Measurements from ENCODE around the gene PPP2R5C. TPM values are rescaled to one million over a fixed set of nuclear protein-coding genes. Genes with fewer than 3 reads are reported as not detected.

The PPP2R5C gene
- total RNA-seq, 3 donors from 2014 or later = 90.5 to 105 (median 102) TPM

DNA sequence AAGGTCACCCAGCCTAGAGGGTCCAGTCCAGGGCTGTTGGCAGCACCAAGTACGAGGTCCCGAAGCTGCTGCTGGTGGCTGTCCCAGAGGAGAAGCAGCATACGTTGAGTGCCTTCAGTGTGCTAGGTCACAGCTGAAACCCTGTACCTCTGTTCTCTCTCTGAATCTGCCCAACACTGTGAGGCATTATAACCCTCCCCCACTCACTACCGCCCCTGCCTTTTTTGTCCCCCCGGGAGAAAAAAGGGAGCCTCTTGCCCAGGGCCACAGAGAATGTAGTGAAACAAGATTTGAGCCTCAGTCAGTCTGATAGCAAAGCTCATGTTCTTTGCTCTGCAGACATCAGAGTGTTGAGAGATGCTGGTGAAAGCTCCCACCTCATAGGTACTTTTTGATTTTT is 53.4 kb downstream of the PPP2R5C start:
- Histone ChIP-seq H3K9me3 (no peaks in the 10 kb centered on the region), H3K4me3 (no peak overlapping the region), H3K4me1 (peaks cover 0 to 24% of the 10 kb centered on the region in 2 donors), H3K27me3 (no peaks in the 10 kb centered on the region), H3K36me3 (no peaks in the 10 kb centered on the region), H3K27ac (peak overlapping the region; percentile 29 to 99)
- intact Hi-C loops (cut with DNase I; ENCODE audit: low total_unique reads) = no loop called here
- no peak for TF ChIP-seq CTCF (IDR thresholded peaks at IDR 0.05)
- no peak for TF ChIP-seq POLR2AphosphoS5 (IDR thresholded peaks at IDR 0.05)
- no peak for TF ChIP-seq POLR2A (IDR thresholded peaks at IDR 0.05)
- DNase-seq (ENCODE audit: low spot score in 2 of 2) = no peak

DNA sequence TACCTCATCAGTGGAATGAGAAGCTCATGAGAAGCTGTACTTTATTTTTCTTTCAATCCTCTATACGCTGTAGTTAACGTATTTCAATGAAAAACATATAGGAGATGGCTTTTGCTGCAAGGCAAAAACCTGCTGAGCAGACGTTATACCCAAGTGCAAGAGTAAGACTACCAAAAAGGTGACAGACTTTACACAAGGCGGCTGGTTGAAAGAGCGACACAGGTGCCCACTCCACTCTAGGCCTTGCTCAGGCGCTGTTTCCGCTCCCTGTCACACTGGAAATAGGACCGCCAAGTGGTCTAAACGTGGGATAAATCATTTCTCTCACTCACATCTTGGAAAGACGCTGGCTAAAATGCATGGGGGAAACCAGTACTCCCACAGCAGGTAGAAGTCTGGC is 54.5 kb downstream of the PPP2R5C start:
- Histone ChIP-seq H3K4me3 (no peak overlapping the region), H3K27me3 (no peaks in the 10 kb centered on the region), H3K36me3 (no peaks in the 10 kb centered on the region), H3K27ac (no peak overlapping the region), H3K4me1 (peaks cover 0 to 22% of the 10 kb centered on the region in 2 donors), H3K9me3 (no peaks in the 10 kb centered on the region)
- no peak for DNase-seq (ENCODE audit: low spot score in 2 of 2)
- TF ChIP-seq CTCF (IDR thresholded peaks at IDR 0.05) = no peak
- no peak for TF ChIP-seq POLR2A (IDR thresholded peaks at IDR 0.05)
- TF ChIP-seq POLR2AphosphoS5 (IDR thresholded peaks at IDR 0.05) = no peak
- intact Hi-C loops (cut with DNase I; ENCODE audit: low total_unique reads) = no loop called here

GRCh38 chr14:101817501-101818001 is 56.0 kb downstream of the PPP2R5C start:
- TF ChIP-seq POLR2AphosphoS5 (IDR thresholded peaks at IDR 0.05) (no peak), POLR2A (IDR thresholded peaks at IDR 0.05) (no peak), CTCF (IDR thresholded peaks at IDR 0.05) (no peak)
- Histone ChIP-seq H3K36me3 (no peaks in the 10 kb centered on the region), H3K4me1 (peaks cover 0 to 11% of the 10 kb centered on the region in 2 donors), H3K4me3 (no peak overlapping the region), H3K27me3 (no peaks in the 10 kb centered on the region), H3K27ac (no peak overlapping the region), H3K9me3 (no peaks in the 10 kb centered on the region)
- intact Hi-C loops (cut with DNase I; ENCODE audit: low total_unique reads) = no loop called here
- no peak for DNase-seq (ENCODE audit: low spot score in 2 of 2)

DNA sequence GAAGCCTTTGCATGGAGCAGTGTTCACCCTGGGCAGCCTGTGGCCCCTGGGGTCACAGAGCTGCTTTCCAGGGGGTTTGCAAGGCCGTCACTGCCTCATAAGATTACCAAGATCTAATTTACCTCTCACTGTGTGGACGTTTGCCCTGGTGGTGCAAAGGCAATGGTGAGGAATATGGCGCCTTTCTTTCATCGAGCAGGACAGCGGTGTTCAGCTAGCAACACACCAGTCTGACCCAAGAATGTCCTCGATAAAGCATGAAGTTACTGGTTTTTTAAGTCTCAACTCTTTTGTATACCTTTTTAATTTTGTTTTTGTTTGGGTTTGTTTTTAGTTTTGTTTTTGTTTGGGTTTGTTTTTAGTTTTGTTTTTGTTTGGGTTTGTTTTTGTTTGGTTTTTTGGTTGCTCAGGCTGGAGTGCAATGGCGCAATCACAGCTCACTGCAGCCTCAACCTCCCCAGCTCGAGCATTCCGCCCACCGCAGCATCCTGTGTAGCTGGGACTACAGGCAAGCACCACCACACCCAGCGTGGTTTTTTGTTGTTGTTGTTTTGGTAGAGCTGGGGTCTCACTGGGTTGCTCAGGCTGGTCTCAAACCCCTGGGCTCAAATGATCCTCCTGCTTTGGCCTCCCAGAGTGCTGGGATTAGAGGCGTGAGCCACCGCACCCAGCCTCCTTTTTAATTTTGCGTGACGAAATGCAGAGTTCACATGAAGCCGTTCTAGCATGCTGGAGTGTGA is 57.9 kb downstream of the PPP2R5C start:
- no peaks in the 10 kb centered on the region for H3K36me3 ChIP-seq
- H3K4me3 ChIP-seq = no peak overlapping the region
- peak overlapping the region; percentile 10 to 37 for H3K27ac ChIP-seq
- H3K9me3 ChIP-seq = no peaks in the 10 kb centered on the region
- H3K4me1 ChIP-seq = no peaks in the 10 kb centered on the region
- DNase-seq (ENCODE audit: low spot score in 2 of 2) = no peak
- no peaks in the 10 kb centered on the region for H3K27me3 ChIP-seq
- intact Hi-C loops (cut with DNase I; ENCODE audit: low total_unique reads) = no loop called here
- TF ChIP-seq POLR2A (IDR thresholded peaks at IDR 0.05) (no peak), CTCF (IDR thresholded peaks at IDR 0.05) (no peak), POLR2AphosphoS5 (IDR thresholded peaks at IDR 0.05) (no peak)

- no peak overlapping the region for H3K4me3 ChIP-seq
- no peaks in the 10 kb centered on the region for H3K9me3 ChIP-seq
- H3K27ac ChIP-seq = peak overlapping the region in 1 of 2 donors; percentile 40
- no peak for DNase-seq (ENCODE audit: low spot score in 2 of 2)
- TF ChIP-seq CTCF (IDR thresholded peaks at IDR 0.05) (no peak), POLR2AphosphoS5 (IDR thresholded peaks at IDR 0.05) (no peak)
- intact Hi-C loops (cut with DNase I; ENCODE audit: low total_unique reads) = no loop called here
- no peaks in the 10 kb centered on the region for H3K4me1 ChIP-seq
- H3K27me3 ChIP-seq = no peaks in the 10 kb centered on the region
- no peaks in the 10 kb centered on the region for H3K36me3 ChIP-seq
Observed at GRCh38 chr14:101820283-101820798, 58.8 kb downstream of the PPP2R5C start.
